Thymus (tissue), 11 donors: ENCODE measurements around the gene LSP1. TPM values are rescaled to one million over a fixed set of nuclear protein-coding genes. Genes with fewer than 3 reads are reported as not detected.
"Not testable (repeated sequence)": the region's sequence is repeated elsewhere in the genome, so short reads cannot be mapped to it uniquely, and the experiment has no call there.

Source experiments
- DNase-seq, 9 donors: peaks; one replicate each; pipeline ENCODE4 v3.0.0-alpha.2; 2013; ENCODE audit warnings: low spot score in 9 of 9, low read depth in 6 of 9, missing footprints in 1 of 9
- H3K27ac ChIP-seq, 2 donors: one replicate each; pipeline ENCODE4 v1.5.1; 2013; ENCODE audit warnings: control low read depth in 1 of 2, low read depth in 1 of 2, low read length in 1 of 2, mild to moderate bottlenecking in 1 of 2, moderate library complexity in 1 of 2
- H3K27me3 ChIP-seq, 2 donors: one replicate each; pipeline ENCODE4 v1.5.1; 2013; ENCODE audit warnings: low read length in 1 of 2; ENCODE audit not compliant: control insufficient read depth in 2 of 2, insufficient read depth in 1 of 2
- H3K36me3 ChIP-seq, 2 donors: one replicate each; pipeline ENCODE4 v1.5.1; 2013; ENCODE audit warnings: low read length in 1 of 2, mild to moderate bottlenecking in 1 of 2, moderate library complexity in 1 of 2; ENCODE audit not compliant: control insufficient read depth in 2 of 2, insufficient read depth in 2 of 2
- H3K4me1 ChIP-seq, 2 donors: one replicate each; pipeline ENCODE4 v1.5.1; 2013; ENCODE audit warnings: low read length in 2 of 2; ENCODE audit not compliant: control insufficient read depth in 2 of 2, insufficient read depth in 2 of 2
- H3K4me3 ChIP-seq, 2 donors: one replicate each; pipeline ENCODE4 v1.5.1; 2013; ENCODE audit warnings: low read length in 2 of 2, control low read depth in 1 of 2, mild to moderate bottlenecking in 1 of 2
- H3K9me3 ChIP-seq, 2 donors: one replicate each; pipeline ENCODE4 v1.5.1; 2013; ENCODE audit warnings: low read length in 1 of 2, mild to moderate bottlenecking in 1 of 2; ENCODE audit not compliant: control insufficient read depth in 2 of 2, insufficient read depth in 1 of 2
- WGBS: extraction: QIAGEN DNeasy Blood & Tissue Kit; methylation state at CpG from one replicate; pipeline ENCODE4 v1.1.7; 2013; 5-methylcytosine and 5-hydroxymethylcytosine counted together
- polyA plus RNA-seq: library from polyadenylated mRNA; stranded (reverse); fragments of 200-250 nt; gene quantifications from one replicate; pipeline ENCODE4 v1.2.3, GENCODE V29; 2013
- total RNA-seq: library from RNA; stranded (reverse); fragments of 120-200 nt; gene quantifications from one replicate; pipeline ENCODE4 v1.2.4, GENCODE V29; 2013
- donor health status: healthy.

LSP1 gene
- total and polyA plus RNA-seq, 2 donors, result 138 to 179 TPM

- Histone ChIP-seq H3K36me3 (no peaks in the 10 kb centered on the region), H3K4me3 (no peak overlapping the region), H3K9me3 (no peaks in the 10 kb centered on the region), H3K27ac (no peak overlapping the region), H3K27me3 (no peaks in the 10 kb centered on the region), H3K4me1 (peaks cover 0 to 27% of the 10 kb centered on the region in 2 donors)
- WGBS, result 96% methylated on average over 33 of the region's 33 CpGs
- DNase-seq, result no peak
These were observed 82.5 kb downstream of the LSP1 start for GRCh38 chr11:1935156-1936071.

- Histone ChIP-seq H3K4me3 (no peak overlapping the region), H3K4me1 (peaks cover 0 to 22% of the 10 kb centered on the region in 2 donors), H3K27ac (no peak overlapping the region), H3K9me3 (no peaks in the 10 kb centered on the region), H3K27me3 (no peaks in the 10 kb centered on the region), H3K36me3 (no peaks in the 10 kb centered on the region)
- no peak for DNase-seq
- 97% methylated on average over 34 of the region's 34 CpGs for WGBS
These were observed 83.3 kb downstream of the LSP1 start for GRCh38 chr11:1936072-1936780.

- no peak for DNase-seq
- no peaks in the 10 kb centered on the region for H3K27me3 ChIP-seq
- H3K27ac ChIP-seq, result no peak overlapping the region
- no peaks in the 10 kb centered on the region for H3K9me3 ChIP-seq
- H3K36me3 ChIP-seq, result no peaks in the 10 kb centered on the region
- no peak overlapping the region for H3K4me3 ChIP-seq
- WGBS, result 98% methylated on average over 34 of the region's 34 CpGs
- H3K4me1 ChIP-seq, result peaks cover 0 to 17% of the 10 kb centered on the region in 2 donors
These were observed 84.1 kb downstream of the LSP1 start for GRCh38 chr11:1936781-1937615.

- Histone ChIP-seq H3K27ac (no peak overlapping the region), H3K9me3 (no peaks in the 10 kb centered on the region), H3K4me1 (peaks cover 0 to 21% of the 10 kb centered on the region in 2 donors), H3K27me3 (no peaks in the 10 kb centered on the region), H3K4me3 (no peak overlapping the region), H3K36me3 (no peaks in the 10 kb centered on the region)
- WGBS, result 93% methylated on average over 35 of the region's 35 CpGs
- no peak for DNase-seq
These were observed 84.9 kb downstream of the LSP1 start for GRCh38 chr11:1937616-1938342.

GRCh38 chr11:1938343-1939005 lies 85.6 kb downstream of the LSP1 start:
- Histone ChIP-seq H3K27ac (peak overlapping the region in 1 of 2 donors; percentile 4), H3K4me1 (peaks cover 0 to 21% of the 10 kb centered on the region in 2 donors), H3K27me3 (no peaks in the 10 kb centered on the region), H3K9me3 (no peaks in the 10 kb centered on the region), H3K4me3 (no peak overlapping the region), H3K36me3 (no peaks in the 10 kb centered on the region)
- 95% methylated on average over 27 of the region's 27 CpGs for WGBS
- DNase-seq, result no peak

- peak in 1 of 9 donors; percentile 40 for DNase-seq
- H3K27me3 ChIP-seq, result no peaks in the 10 kb centered on the region
- H3K9me3 ChIP-seq, result no peaks in the 10 kb centered on the region
- WGBS, result 21% methylated on average over 23 of the region's 23 CpGs
- no peak overlapping the region for H3K4me3 ChIP-seq
- peak overlapping the region; percentile 4 to 62 for H3K27ac ChIP-seq
- no peaks in the 10 kb centered on the region for H3K36me3 ChIP-seq
- peaks cover 0 to 21% of the 10 kb centered on the region in 2 donors for H3K4me1 ChIP-seq
These were observed 86.2 kb downstream of the LSP1 start for GRCh38 chr11:1939006-1939625.

GRCh38 chr11:1939788-1940187 lies 86.9 kb downstream of the LSP1 start:
- not testable (repeated sequence) for H3K9me3 ChIP-seq, H3K27me3 ChIP-seq, H3K27ac ChIP-seq, H3K36me3 ChIP-seq, H3K4me3 ChIP-seq, DNase-seq
- H3K4me1 ChIP-seq, result peaks cover 0 to 21% of the 10 kb centered on the region in 2 donors
- WGBS, result 97% methylated on average over 1 of the region's 1 CpG
